GM13976 (cell line): Measurements from ENCODE around the gene DNAJB11.
A peak's percentile ranks its signal among the peaks of the same experiment; 100 is the strongest.

Experiments
- DNase-seq: peaks from one replicate; pipeline ENCODE4 v3.0.0; 2012; ENCODE audit warnings: low spot score
- in situ Hi-C: fragments of 300-500 bp; cut with MboI; formaldehyde crosslinking; loops from one replicate; pipeline ENCODE4 v1.12.0; 2022; ENCODE audit warnings: low sequenced_read_pairs, mixed read lengths, inconsistent platforms; ENCODE audit not compliant: unreplicated experiment
- TF ChIP-seq, protein P1 (sequence below): IDR thresholded peaks from 2 replicates; pipeline ENCODE4 v1.5.1; 2012; ENCODE audit warnings: borderline replicate concordance, mild to moderate bottlenecking; ENCODE audit not compliant: insufficient read depth; ENCODE audit errors: extremely low read depth, missing control alignments, control extremely low read depth

Gene DNAJB11

DNA sequence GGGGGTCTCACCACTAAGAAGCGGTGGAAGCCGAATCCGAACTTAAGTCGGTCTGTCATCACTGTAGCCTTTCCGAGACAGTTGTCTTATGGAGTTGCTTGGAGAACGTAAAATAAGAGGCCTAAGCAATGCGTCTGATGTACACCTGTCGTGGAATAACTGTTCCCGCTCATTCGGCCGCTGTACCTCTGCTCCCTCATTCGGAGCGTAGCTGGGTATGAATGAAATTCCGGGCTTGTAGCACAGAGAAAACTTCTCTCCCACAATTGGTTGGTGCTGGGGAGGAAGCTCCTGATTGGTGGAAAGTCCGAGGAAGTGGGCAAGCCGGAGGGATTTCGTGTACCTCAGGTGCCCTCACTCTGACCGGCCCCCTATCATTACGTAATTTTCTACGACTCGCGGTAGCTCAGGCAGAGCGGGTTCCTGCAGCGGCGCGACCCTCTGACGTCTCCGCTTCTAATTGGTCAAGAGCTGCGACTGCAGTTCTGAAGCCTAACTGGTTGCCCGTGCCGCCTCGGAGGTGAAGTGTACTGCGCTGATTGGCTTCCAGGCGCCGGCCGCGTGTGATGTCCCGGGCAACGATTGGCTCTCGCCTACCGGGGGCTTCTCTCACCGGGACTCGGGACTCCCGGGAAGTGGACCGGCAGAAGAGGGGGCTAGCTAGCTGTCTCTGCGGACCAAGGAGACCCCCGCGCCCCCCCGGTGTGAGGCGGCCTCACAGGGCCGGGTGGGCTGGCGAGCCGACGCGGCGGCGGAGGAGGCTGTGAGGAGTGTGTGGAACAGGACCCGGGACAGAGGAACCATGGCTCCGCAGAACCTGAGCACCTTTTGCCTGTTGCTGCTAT lies at the start of gene DNAJB11:
DNAJB11 (plus strand) TSS at position 625 of the 845 bp plus-strand sequence; CDS start at position 803, 178 bp downstream.
- peak; percentile 97 for DNase-seq
- in situ Hi-C loops: no loop called here

DNA sequence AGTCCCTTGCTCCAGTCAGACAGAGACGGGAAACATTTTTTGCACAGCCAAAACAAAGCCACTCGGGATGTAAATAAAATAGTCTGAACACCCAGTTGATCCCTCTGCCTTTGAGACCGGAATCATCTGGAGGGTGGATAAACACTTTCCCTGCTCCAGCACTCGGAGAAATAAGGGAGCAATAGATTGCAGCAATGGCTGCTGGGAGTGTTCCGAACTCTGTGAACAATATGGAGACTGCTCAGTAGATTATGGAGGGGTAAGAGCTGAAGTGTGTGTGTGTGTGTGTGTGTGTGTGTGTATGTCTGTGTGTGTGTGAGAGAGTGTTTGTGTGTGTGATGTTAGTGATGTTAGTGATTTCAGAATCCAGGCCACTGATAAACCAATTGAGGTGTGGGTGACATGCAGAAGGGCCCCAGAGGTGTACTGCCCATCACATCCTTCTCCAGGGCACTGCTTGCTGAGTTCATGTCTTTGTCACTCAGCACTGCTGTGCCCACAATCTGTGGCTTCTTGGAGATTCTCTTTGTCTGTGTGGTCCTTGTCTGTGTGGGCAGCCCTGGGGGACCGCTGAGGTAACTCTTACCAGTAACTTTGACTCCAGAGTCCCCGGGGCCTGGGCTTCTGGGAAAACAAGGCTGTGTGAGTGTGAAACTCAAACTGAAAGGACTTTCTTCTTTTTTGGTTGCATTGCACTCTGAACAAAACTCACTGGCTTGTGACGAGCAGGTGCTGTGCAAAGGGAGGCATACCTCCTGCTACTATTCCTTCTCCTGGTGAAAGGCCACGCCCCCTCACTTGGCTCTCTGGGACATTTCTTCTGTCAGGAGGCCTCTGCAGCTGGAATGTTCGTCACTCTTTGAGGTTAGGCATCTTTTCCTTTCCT lies 49.3 kb upstream of the DNAJB11 start:
- TF ChIP-seq, protein P1, sequence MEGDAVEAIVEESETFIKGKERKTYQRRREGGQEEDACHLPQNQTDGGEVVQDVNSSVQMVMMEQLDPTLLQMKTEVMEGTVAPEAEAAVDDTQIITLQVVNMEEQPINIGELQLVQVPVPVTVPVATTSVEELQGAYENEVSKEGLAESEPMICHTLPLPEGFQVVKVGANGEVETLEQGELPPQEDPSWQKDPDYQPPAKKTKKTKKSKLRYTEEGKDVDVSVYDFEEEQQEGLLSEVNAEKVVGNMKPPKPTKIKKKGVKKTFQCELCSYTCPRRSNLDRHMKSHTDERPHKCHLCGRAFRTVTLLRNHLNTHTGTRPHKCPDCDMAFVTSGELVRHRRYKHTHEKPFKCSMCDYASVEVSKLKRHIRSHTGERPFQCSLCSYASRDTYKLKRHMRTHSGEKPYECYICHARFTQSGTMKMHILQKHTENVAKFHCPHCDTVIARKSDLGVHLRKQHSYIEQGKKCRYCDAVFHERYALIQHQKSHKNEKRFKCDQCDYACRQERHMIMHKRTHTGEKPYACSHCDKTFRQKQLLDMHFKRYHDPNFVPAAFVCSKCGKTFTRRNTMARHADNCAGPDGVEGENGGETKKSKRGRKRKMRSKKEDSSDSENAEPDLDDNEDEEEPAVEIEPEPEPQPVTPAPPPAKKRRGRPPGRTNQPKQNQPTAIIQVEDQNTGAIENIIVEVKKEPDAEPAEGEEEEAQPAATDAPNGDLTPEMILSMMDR: no peak
- in situ Hi-C loops: no loop called here
- DNase-seq: peak; percentile 45

More for the DNA sequence above, at the start of gene DNAJB11:
- TF ChIP-seq, protein P1: no peak

DNA sequence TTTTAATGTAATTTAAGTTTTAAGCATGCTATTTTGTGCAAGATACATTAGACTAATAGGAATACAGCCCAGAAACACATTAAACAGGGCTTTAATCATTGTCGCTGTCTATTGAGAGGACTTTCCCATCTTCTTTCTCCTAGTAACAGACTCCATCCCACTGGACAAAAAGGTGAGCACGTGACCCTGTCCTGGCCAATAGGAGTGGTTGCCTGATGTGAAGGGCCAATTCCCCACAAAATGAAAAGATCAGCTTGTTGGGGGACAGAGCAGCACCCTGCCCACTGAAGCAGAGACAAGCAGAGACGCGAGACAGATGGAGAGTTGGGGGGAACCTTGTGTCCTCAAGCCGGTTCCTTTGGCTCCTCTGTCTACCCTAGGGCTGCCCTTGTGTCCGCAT lies 47.5 kb upstream of the DNAJB11 start:
- in situ Hi-C loops: no loop called here
- DNase-seq: no peak
- TF ChIP-seq, protein P1: no peak

DNA sequence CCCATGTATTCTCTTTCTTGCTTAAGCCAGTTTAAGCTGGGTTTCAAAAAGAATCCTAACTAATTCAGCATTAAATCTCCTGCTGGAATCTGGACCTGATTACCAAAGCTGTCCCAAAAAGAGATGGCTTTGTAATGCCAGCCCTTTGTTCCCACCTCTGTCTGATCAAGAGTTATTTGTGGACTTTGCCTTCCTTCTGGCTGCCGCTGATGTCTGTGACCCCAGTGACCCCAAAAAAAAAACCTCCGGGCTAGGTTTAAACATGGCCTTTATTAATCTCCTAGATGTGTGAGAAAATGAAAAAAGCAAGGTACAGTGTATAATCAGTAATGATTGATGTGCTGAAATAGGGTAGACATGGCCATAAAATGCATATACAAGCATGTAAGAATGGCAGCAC lies 47.1 kb upstream of the DNAJB11 start:
- no peak for DNase-seq
- in situ Hi-C loops: no loop called here
- TF ChIP-seq, protein P1: no peak

DNA sequence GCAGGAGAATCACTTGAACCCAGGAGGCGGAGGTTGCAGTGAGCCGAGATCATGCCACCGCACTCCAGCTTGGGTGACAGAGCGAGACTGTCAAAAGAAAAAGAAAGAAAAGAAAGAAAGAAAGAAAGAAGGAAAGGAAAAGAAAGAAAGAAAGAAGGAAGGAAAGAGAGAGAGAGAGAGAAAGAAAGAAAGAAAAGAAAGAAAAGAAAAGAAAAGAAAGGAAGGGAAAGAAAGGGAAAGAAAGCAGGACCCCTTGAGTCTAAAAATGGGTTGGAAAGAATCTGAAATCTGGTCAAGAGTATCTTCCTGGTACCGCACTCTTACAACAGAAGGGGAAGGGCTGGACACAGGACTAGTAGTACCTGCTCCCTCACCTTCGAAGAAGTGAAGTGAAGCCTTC lies 45.9 kb upstream of the DNAJB11 start:
- no peak for DNase-seq
- TF ChIP-seq, protein P1: no peak
- in situ Hi-C loops: no loop called here
